Measurements from ENCODE around the gene ORAI2.
A peak's percentile ranks its signal among the peaks of the same experiment; 100 is the strongest.
"Not testable (repeated sequence)": the region's sequence is repeated elsewhere in the genome, so short reads cannot be mapped to it uniquely, and the experiment has no call there.

ORAI2 gene

GRCh38 chr7:102454932-102455331 is 21.6 kb downstream of the ORAI2 start:
- not testable (repeated sequence) for H3K4me1 ChIP-seq (ENCODE audit: control insufficient read depth, insufficient read depth, low read length); H3K27me3 ChIP-seq (ENCODE audit: control insufficient read depth, insufficient read depth, low read length, poor library complexity, severe bottlenecking); H3K9me3 ChIP-seq (ENCODE audit: control insufficient read depth, low read length); H3K27ac ChIP-seq (ENCODE audit: insufficient read depth, low read depth, low read length, poor library complexity, severe bottlenecking); H3K4me3 ChIP-seq (ENCODE audit: insufficient read depth, low read depth, low read length)
- H3K36me3 ChIP-seq (ENCODE audit: control insufficient read depth, insufficient read depth, low read length): peaks cover 16% of the 10 kb centered on the region
- 93 to 95% methylated on average over 10 of the region's 10 CpGs for WGBS, 2 experiments

- no peak overlapping the region for H3K4me3 ChIP-seq (ENCODE audit: insufficient read depth, low read depth, low read length)
- peaks cover 16% of the 10 kb centered on the region for H3K36me3 ChIP-seq (ENCODE audit: control insufficient read depth, insufficient read depth, low read length)
- no peak overlapping the region for H3K27ac ChIP-seq (ENCODE audit: insufficient read depth, low read depth, low read length, poor library complexity, severe bottlenecking)
- H3K4me1 ChIP-seq (ENCODE audit: control insufficient read depth, insufficient read depth, low read length): peaks cover 4% of the 10 kb centered on the region
- no peaks in the 10 kb centered on the region for H3K9me3 ChIP-seq (ENCODE audit: control insufficient read depth, low read length)
- WGBS, 2 experiments: 93 to 95% methylated on average over 11 of the region's 11 CpGs
- H3K27me3 ChIP-seq (ENCODE audit: control insufficient read depth, insufficient read depth, low read length, poor library complexity, severe bottlenecking): no peaks in the 10 kb centered on the region
Observed at GRCh38 chr7:102455596-102455995, 22.2 kb downstream of the ORAI2 start.

- Histone ChIP-seq H3K27ac (ENCODE audit: insufficient read depth, low read depth, low read length, poor library complexity, severe bottlenecking) (no peak overlapping the region), H3K4me3 (ENCODE audit: insufficient read depth, low read depth, low read length) (no peak overlapping the region), H3K4me1 (ENCODE audit: control insufficient read depth, insufficient read depth, low read length) (peaks cover 2% of the 10 kb centered on the region), H3K9me3 (ENCODE audit: control insufficient read depth, low read length) (no peaks in the 10 kb centered on the region), H3K27me3 (ENCODE audit: control insufficient read depth, insufficient read depth, low read length, poor library complexity, severe bottlenecking) (no peaks in the 10 kb centered on the region), H3K36me3 (ENCODE audit: control insufficient read depth, insufficient read depth, low read length) (peaks cover 16% of the 10 kb centered on the region)
- WGBS, 2 experiments: 93 to 95% methylated on average over 10 of the region's 10 CpGs
Observed at GRCh38 chr7:102456327-102456726, 23.0 kb downstream of the ORAI2 start.

GRCh38 chr7:102457352-102457924 is 24.1 kb downstream of the ORAI2 start:
- peaks cover 16% of the 10 kb centered on the region for H3K36me3 ChIP-seq (ENCODE audit: control insufficient read depth, insufficient read depth, low read length)
- H3K27me3 ChIP-seq (ENCODE audit: control insufficient read depth, insufficient read depth, low read length, poor library complexity, severe bottlenecking): no peaks in the 10 kb centered on the region
- 96% methylated on average over 40 of the region's 40 CpGs for WGBS, 2 experiments
- no peaks in the 10 kb centered on the region for H3K4me1 ChIP-seq (ENCODE audit: control insufficient read depth, insufficient read depth, low read length)
- no peak overlapping the region for H3K27ac ChIP-seq (ENCODE audit: insufficient read depth, low read depth, low read length, poor library complexity, severe bottlenecking)
- no peak overlapping the region for H3K4me3 ChIP-seq (ENCODE audit: insufficient read depth, low read depth, low read length)
- no peaks in the 10 kb centered on the region for H3K9me3 ChIP-seq (ENCODE audit: control insufficient read depth, low read length)

GRCh38 chr7:102459221-102459844 is 26.0 kb downstream of the ORAI2 start:
- Histone ChIP-seq H3K36me3 (ENCODE audit: control insufficient read depth, insufficient read depth, low read length) (peaks cover 16% of the 10 kb centered on the region), H3K27ac (ENCODE audit: insufficient read depth, low read depth, low read length, poor library complexity, severe bottlenecking) (no peak overlapping the region), H3K4me1 (ENCODE audit: control insufficient read depth, insufficient read depth, low read length) (peaks cover 7% of the 10 kb centered on the region), H3K9me3 (ENCODE audit: control insufficient read depth, low read length) (no peaks in the 10 kb centered on the region), H3K27me3 (ENCODE audit: control insufficient read depth, insufficient read depth, low read length, poor library complexity, severe bottlenecking) (no peaks in the 10 kb centered on the region), H3K4me3 (ENCODE audit: insufficient read depth, low read depth, low read length) (no peak overlapping the region)
- 96% methylated on average over 23 to 24 of the region's 24 CpGs for WGBS, 2 experiments

GRCh38 chr7:102460467-102460866 is 27.1 kb downstream of the ORAI2 start:
- H3K4me1 ChIP-seq (ENCODE audit: control insufficient read depth, insufficient read depth, low read length): peaks cover 9% of the 10 kb centered on the region
- no peak overlapping the region for H3K27ac ChIP-seq (ENCODE audit: insufficient read depth, low read depth, low read length, poor library complexity, severe bottlenecking)
- no peaks in the 10 kb centered on the region for H3K9me3 ChIP-seq (ENCODE audit: control insufficient read depth, low read length)
- H3K36me3 ChIP-seq (ENCODE audit: control insufficient read depth, insufficient read depth, low read length): peaks cover 16% of the 10 kb centered on the region
- H3K27me3 ChIP-seq (ENCODE audit: control insufficient read depth, insufficient read depth, low read length, poor library complexity, severe bottlenecking): no peaks in the 10 kb centered on the region
- H3K4me3 ChIP-seq (ENCODE audit: insufficient read depth, low read depth, low read length): no peak overlapping the region
- WGBS, 2 experiments: 95 to 96% methylated on average over 8 of the region's 8 CpGs

GRCh38 chr7:102463841-102464576 is 30.6 kb downstream of the ORAI2 start:
- Histone ChIP-seq H3K4me1 (ENCODE audit: control insufficient read depth, insufficient read depth, low read length) (peaks cover 16% of the 10 kb centered on the region), H3K27ac (ENCODE audit: insufficient read depth, low read depth, low read length, poor library complexity, severe bottlenecking) (no peak overlapping the region), H3K4me3 (ENCODE audit: insufficient read depth, low read depth, low read length) (peak overlapping the region; percentile 91), H3K9me3 (ENCODE audit: control insufficient read depth, low read length) (no peaks in the 10 kb centered on the region), H3K27me3 (ENCODE audit: control insufficient read depth, insufficient read depth, low read length, poor library complexity, severe bottlenecking) (no peaks in the 10 kb centered on the region), H3K36me3 (ENCODE audit: control insufficient read depth, insufficient read depth, low read length) (peaks cover 7% of the 10 kb centered on the region)
- WGBS, 2 experiments: 23 to 24% methylated on average over 24 of the region's 24 CpGs

- Histone ChIP-seq H3K27me3 (ENCODE audit: control insufficient read depth, insufficient read depth, low read length, poor library complexity, severe bottlenecking) (no peaks in the 10 kb centered on the region), H3K36me3 (ENCODE audit: control insufficient read depth, insufficient read depth, low read length) (peaks cover 4% of the 10 kb centered on the region), H3K4me3 (ENCODE audit: insufficient read depth, low read depth, low read length) (peak within 1 kb of the TSS; percentile 91), H3K27ac (ENCODE audit: insufficient read depth, low read depth, low read length, poor library complexity, severe bottlenecking) (peak within 1 kb of the TSS; percentile 50), H3K4me1 (ENCODE audit: control insufficient read depth, insufficient read depth, low read length) (peaks cover 16% of the 10 kb centered on the region), H3K9me3 (ENCODE audit: control insufficient read depth, low read length) (no peaks in the 10 kb centered on the region)
- WGBS, 2 experiments: 0% methylated on average over 81 of the region's 81 CpGs
Observed at GRCh38 chr7:102464577-102465280, 31.4 kb downstream of the ORAI2 start, which contains the start of the genes ALKBH4 and LRWD1. ALKBH4 (minus strand) TSS chr7:102464863; CDS start chr7:102464836, 27 bp downstream. LRWD1 (plus strand) TSS chr7:102464984; CDS start chr7:102465081, 97 bp downstream.

GRCh38 chr7:102466097-102466496 is 32.7 kb downstream of the ORAI2 start:
- no peak overlapping the region for H3K27ac ChIP-seq (ENCODE audit: insufficient read depth, low read depth, low read length, poor library complexity, severe bottlenecking)
- peak overlapping the region; percentile 91 for H3K4me3 ChIP-seq (ENCODE audit: insufficient read depth, low read depth, low read length)
- no peaks in the 10 kb centered on the region for H3K27me3 ChIP-seq (ENCODE audit: control insufficient read depth, insufficient read depth, low read length, poor library complexity, severe bottlenecking)
- peaks cover 16% of the 10 kb centered on the region for H3K4me1 ChIP-seq (ENCODE audit: control insufficient read depth, insufficient read depth, low read length)
- peaks cover 4% of the 10 kb centered on the region for H3K36me3 ChIP-seq (ENCODE audit: control insufficient read depth, insufficient read depth, low read length)
- WGBS, 2 experiments: 95% methylated on average over 7 of the region's 7 CpGs
- H3K9me3 ChIP-seq (ENCODE audit: control insufficient read depth, low read length): no peaks in the 10 kb centered on the region

All from ectodermal cell (in vitro differentiated cells).